Muscle layer of duodenum (tissue), 2 donors: Measurements from ENCODE around the gene C14orf119.

Source experiments
- H3K27ac ChIP-seq: one replicate; pipeline ENCODE4 v1.7.0; 2013; ENCODE audit warnings: mild to moderate bottlenecking, low read length
- H3K27me3 ChIP-seq: one replicate; pipeline ENCODE4 v1.7.0; 2013; ENCODE audit warnings: low read depth, mild to moderate bottlenecking, control low read depth, low read length
- H3K36me3 ChIP-seq, 2 donors: one replicate each; pipeline ENCODE4 v1.7.0; 2013; ENCODE audit warnings: low read length in 2 of 2, control low read depth in 1 of 2, mild to moderate bottlenecking in 1 of 2; ENCODE audit not compliant: insufficient read depth in 2 of 2, control insufficient read depth in 1 of 2
- H3K4me1 ChIP-seq, 2 donors: one replicate each; pipeline ENCODE4 v1.7.0; 2013; ENCODE audit warnings: low read length in 2 of 2, mild to moderate bottlenecking in 2 of 2, control low read depth in 1 of 2, moderate library complexity in 1 of 2; ENCODE audit not compliant: insufficient read depth in 2 of 2, control insufficient read depth in 1 of 2
- H3K4me3 ChIP-seq, 2 donors: one replicate each; pipeline ENCODE4 v1.7.0; 2013; ENCODE audit warnings: low read length in 2 of 2, low read depth in 1 of 2, mild to moderate bottlenecking in 1 of 2
- H3K9me3 ChIP-seq, 2 donors: one replicate each; pipeline ENCODE4 v1.7.0; 2013; ENCODE audit warnings: low read length in 2 of 2, control low read depth in 1 of 2, mild to moderate bottlenecking in 1 of 2; ENCODE audit not compliant: control insufficient read depth in 1 of 2
- donor health status: healthy.

Gene C14orf119

GRCh38 chr14:23055147-23055550 is 40.2 kb upstream of the C14orf119 start:
- peaks cover 9 to 23% of the 10 kb centered on the region in 2 donors for H3K4me1 ChIP-seq
- no peak overlapping the region for H3K4me3 ChIP-seq

GRCh38 chr14:23055621-23056144 is 39.6 kb upstream of the C14orf119 start:
- no peaks in the 10 kb centered on the region for H3K27me3 ChIP-seq
- peaks cover 17 to 20% of the 10 kb centered on the region in 2 donors for H3K36me3 ChIP-seq
- no peak overlapping the region for H3K27ac ChIP-seq
- H3K4me1 ChIP-seq = peaks cover 9 to 23% of the 10 kb centered on the region in 2 donors
- no peak overlapping the region for H3K4me3 ChIP-seq
- H3K9me3 ChIP-seq = no peaks in the 10 kb centered on the region

More at GRCh38 chr14:23055147-23055550, 40.2 kb upstream of the C14orf119 start:
- peaks cover 12 to 14% of the 10 kb centered on the region in 2 donors for H3K36me3 ChIP-seq
- no peaks in the 10 kb centered on the region for H3K9me3 ChIP-seq
- no peaks in the 10 kb centered on the region for H3K27me3 ChIP-seq
- H3K27ac ChIP-seq = no peak overlapping the region

GRCh38 chr14:23056145-23056955 is 39.0 kb upstream of the C14orf119 start:
- peaks cover 9 to 23% of the 10 kb centered on the region in 2 donors for H3K4me1 ChIP-seq
- H3K4me3 ChIP-seq = peak overlapping the region; percentile 52 to 81
- H3K27ac ChIP-seq = no peak overlapping the region
- H3K27me3 ChIP-seq = no peaks in the 10 kb centered on the region
- peaks cover 22 to 26% of the 10 kb centered on the region in 2 donors for H3K36me3 ChIP-seq
- no peaks in the 10 kb centered on the region for H3K9me3 ChIP-seq

- H3K4me1 ChIP-seq = peaks cover 10 to 27% of the 10 kb centered on the region in 2 donors
Observed at GRCh38 chr14:23056956-23057756, 38.1 kb upstream of the C14orf119 start, which contains the start of gene CDH24. Gene CDH24 (minus strand): TSS chr14:23057520. CDS start chr14:23055733, 1,787 bp downstream.

GRCh38 chr14:23057757-23058653 is 37.3 kb upstream of the C14orf119 start:
- H3K9me3 ChIP-seq = no peaks in the 10 kb centered on the region
- H3K27ac ChIP-seq = no peak overlapping the region
- peaks cover 34 to 39% of the 10 kb centered on the region in 2 donors for H3K36me3 ChIP-seq
- no peaks in the 10 kb centered on the region for H3K27me3 ChIP-seq
- H3K4me1 ChIP-seq = peaks cover 14 to 31% of the 10 kb centered on the region in 2 donors
- peak overlapping the region; percentile 57 to 81 for H3K4me3 ChIP-seq

More at GRCh38 chr14:23056956-23057756, 38.1 kb upstream of the C14orf119 start, which contains the start of gene CDH24:
- H3K27ac ChIP-seq = no peak within 1 kb of the TSS
- H3K9me3 ChIP-seq = no peaks in the 10 kb centered on the region
- peak within 1 kb of the TSS; percentile 57 to 81 for H3K4me3 ChIP-seq
- no peaks in the 10 kb centered on the region for H3K27me3 ChIP-seq
- peaks cover 25 to 31% of the 10 kb centered on the region in 2 donors for H3K36me3 ChIP-seq

- H3K9me3 ChIP-seq = no peaks in the 10 kb centered on the region
- no peak overlapping the region for H3K4me3 ChIP-seq
- H3K27me3 ChIP-seq = no peaks in the 10 kb centered on the region
- peaks cover 42 to 48% of the 10 kb centered on the region in 2 donors for H3K36me3 ChIP-seq
- no peak overlapping the region for H3K27ac ChIP-seq
- peaks cover 14 to 31% of the 10 kb centered on the region in 2 donors for H3K4me1 ChIP-seq
Observed at GRCh38 chr14:23058654-23059504, 36.4 kb upstream of the C14orf119 start.

- H3K27me3 ChIP-seq = no peaks in the 10 kb centered on the region
- peaks cover 55 to 59% of the 10 kb centered on the region in 2 donors for H3K36me3 ChIP-seq
- H3K4me1 ChIP-seq = peaks cover 14 to 27% of the 10 kb centered on the region in 2 donors
- H3K27ac ChIP-seq = no peak overlapping the region
- H3K9me3 ChIP-seq = no peaks in the 10 kb centered on the region
- H3K4me3 ChIP-seq = no peak overlapping the region
Observed at GRCh38 chr14:23060536-23061260, 34.6 kb upstream of the C14orf119 start.

- H3K9me3 ChIP-seq = no peaks in the 10 kb centered on the region
- no peaks in the 10 kb centered on the region for H3K27me3 ChIP-seq
- peaks cover 66 to 71% of the 10 kb centered on the region in 2 donors for H3K36me3 ChIP-seq
- peaks cover 4 to 14% of the 10 kb centered on the region in 2 donors for H3K4me1 ChIP-seq
- H3K4me3 ChIP-seq = no peak overlapping the region
- H3K27ac ChIP-seq = peak overlapping the region; percentile 57
Observed at GRCh38 chr14:23062002-23062401, 33.3 kb upstream of the C14orf119 start.

GRCh38 chr14:23063601-23064000 is 31.7 kb upstream of the C14orf119 start:
- Histone ChIP-seq H3K4me1 (peaks cover 4 to 14% of the 10 kb centered on the region in 2 donors), H3K27me3 (no peaks in the 10 kb centered on the region), H3K4me3 (no peak overlapping the region), H3K27ac (no peak overlapping the region), H3K36me3 (peaks cover 78 to 84% of the 10 kb centered on the region in 2 donors), H3K9me3 (no peaks in the 10 kb centered on the region)
